T-cell (primary cell): ENCODE data around the gene FBXW7. TPM values are rescaled to one million over a fixed set of nuclear protein-coding genes. Genes with fewer than 3 reads are reported as not detected.

ENCODE experiments used
- ATAC-seq, 4 experiments: fragments of 200-7000 bp in 3 of 4; fragments of 150-1000 bp in 1 of 4; cut with Tn5 transposase; replicated peaks in 1 of 4; 1 replicate in 3 of 4; 2 replicates in 1 of 4; pipeline ENCODE4 v1.10.0; 2021; ENCODE audit warnings: moderate library complexity in 3 of 4, mild to moderate bottlenecking in 2 of 4, moderate number of reproducible peaks in 1 of 4
- CTCF ChIA-PET, 2 donors: fragments of 300-600 bp; sonication (Branson Sonifier 250); formaldehyde crosslinking; loops; one replicate each; lab custom pipeline; 2022; ENCODE audit warnings: antibody characterized with exemption in 2 of 2; lab: Charles Lee
- POLR2A ChIA-PET, 2 donors: fragments of 300-600 bp; sonication (Branson Sonifier 250); formaldehyde crosslinking; loops; one replicate each; lab custom pipeline; 2022; ENCODE audit warnings: antibody characterized with exemption in 2 of 2; lab: Charles Lee
- DNase-seq, 35 experiments: peaks; one replicate each; pipeline versions ENCODE4 v3.0.0 to v3.0.0-alpha.2; 2013 to 2023
- H3K27ac ChIP-seq: one replicate; pipeline ENCODE4 v1.5.1; 2013; ENCODE audit warnings: low read length
- H3K27me3 ChIP-seq, 2 experiments: replicated peaks in 1 of 2; 1 replicate in 1 of 2; 2 replicates in 1 of 2; pipeline versions ENCODE4 v1.6.1 to v1.7.0; 2013; ENCODE audit warnings: low read length in 1 of 2, mixed read lengths in 1 of 2; ENCODE audit not compliant: control insufficient read depth in 2 of 2, insufficient read depth in 2 of 2; ENCODE audit errors: extremely low read depth in 1 of 2
- H3K36me3 ChIP-seq, 2 donors: 1 replicate in 1 of 2; 2 replicates in 1 of 2; pipeline versions ENCODE4 v1.6.1 to v1.7.0; 2013; ENCODE audit warnings: low read length in 1 of 2; ENCODE audit not compliant: control insufficient read depth in 2 of 2, insufficient read depth in 1 of 2; ENCODE audit errors: extremely low read depth in 1 of 2
- H3K4me1 ChIP-seq, 2 experiments: 1 replicate in 1 of 2; 2 replicates in 1 of 2; pipeline versions ENCODE4 v1.6.1 to v1.7.0; 2013; ENCODE audit warnings: low read length in 2 of 2, mixed read lengths in 1 of 2; ENCODE audit not compliant: insufficient read depth in 2 of 2, control insufficient read depth in 1 of 2; ENCODE audit errors: extremely low read depth in 1 of 2
- H3K4me3 ChIP-seq, 2 donors: 1 replicate in 1 of 2; 2 replicates in 1 of 2; pipeline versions ENCODE4 v1.5.1 to v1.7.0; 2013; ENCODE audit warnings: mild to moderate bottlenecking in 2 of 2, low read length in 1 of 2, moderate library complexity in 1 of 2; ENCODE audit not compliant: control insufficient read depth in 1 of 2; ENCODE audit errors: extremely low read depth in 1 of 2
- H3K9me3 ChIP-seq: 2 replicates; pipeline ENCODE4 v1.7.0; 2013
- H3K27ac Mint-ChIP-seq, 2 donors: one replicate each; pipeline ENCODE4 v1.8.0; 2020 to 2021; ENCODE audit warnings: mild to moderate bottlenecking in 2 of 2, mixed read lengths in 2 of 2
- H3K27me3 Mint-ChIP-seq, 2 donors: one replicate each; pipeline ENCODE4 v1.8.0; 2021 to 2022; ENCODE audit warnings: mixed read lengths in 2 of 2
- H3K36me3 Mint-ChIP-seq: one replicate; pipeline ENCODE4 v1.8.0; 2021; ENCODE audit warnings: mixed read lengths
- H3K4me1 Mint-ChIP-seq, 3 donors: one replicate each; pipeline ENCODE4 v1.8.0; 2020 to 2022; ENCODE audit warnings: mixed read lengths in 3 of 3, mild to moderate bottlenecking in 1 of 3
- H3K4me3 Mint-ChIP-seq, 3 donors: one replicate each; pipeline ENCODE4 v1.8.0; 2020 to 2022; ENCODE audit warnings: mild to moderate bottlenecking in 3 of 3, mixed read lengths in 3 of 3, moderate library complexity in 3 of 3
- H3K9me3 Mint-ChIP-seq, 3 donors: one replicate each; pipeline ENCODE4 v1.8.0; 2020 to 2022; ENCODE audit warnings: mixed read lengths in 3 of 3
- WGBS: methylation state at CpG from one replicate; pipeline ENCODE4 v1.1.5; 2013; ENCODE audit warnings: missing lambda C conversion rate; ENCODE audit not compliant: insufficient coverage; 5-methylcytosine and 5-hydroxymethylcytosine counted together
- total RNA-seq, 35 experiments: library from RNA in 6 of 35; stranded (reverse) in 6 of 35; fragments of 120-200 nt in 1 of 35; gene quantifications; one replicate each; pipeline versions ENCODE4 v1.2.1 to v1.2.4 and lab custom pipeline; 2013 to 2026

FBXW7 gene
- total RNA-seq, 5 donors from 2014 or later (not counting 1 experiment from before 2014, with no cell fraction given) = 91.9 to 131 (median 96.0) TPM

GRCh38 chr4:152328582-152328981 lies 207.3 kb downstream of the FBXW7 start:
- no peak overlapping the region for H3K27ac ChIP-seq
- no peak overlapping the region for H3K4me3 ChIP-seq
- ChIA-PET CTCF (interaction anchor here in 1 of 2 donors (1.2 kb wide), 1 partner anchor 40 kb away, joined by 3 read pairs; no protein-coding TSS in a partner anchor), POLR2A (interaction anchor here in 1 of 2 donors (0.6 kb wide), 1 partner anchor 94 kb away, joined by 3 read pairs; no protein-coding TSS in a partner anchor)
- ATAC-seq = no peak
- no peaks in the 10 kb centered on the region for H3K9me3 ChIP-seq
- Mint-ChIP-seq H3K27ac (peak overlapping the region in 1 of 2 donors; percentile 73), H3K9me3 (no peaks in the 10 kb centered on the region), H3K36me3 (peaks cover 58% of the 10 kb centered on the region), H3K27me3 (no peaks in the 10 kb centered on the region), H3K4me3 (no peak overlapping the region), H3K4me1 (peaks cover 20 to 24% (median 21%) of the 10 kb centered on the region in 3 donors)
- peaks cover 0 to 14% of the 10 kb centered on the region in 2 donors for H3K36me3 ChIP-seq
- no CpG with 5 or more reads among the region's 1 CpG for WGBS
- DNase-seq = no peak
- no peaks in the 10 kb centered on the region for H3K27me3 ChIP-seq
- peaks cover 0 to 3% of the 10 kb centered on the region in 2 experiments for H3K4me1 ChIP-seq

- WGBS = no CpG with 5 or more reads among the region's 6 CpGs
- Mint-ChIP-seq H3K9me3 (no peaks in the 10 kb centered on the region), H3K4me3 (peak overlapping the region; percentile 39 to 53 (median 48)), H3K4me1 (peaks cover 21 to 24% (median 23%) of the 10 kb centered on the region in 3 donors), H3K27me3 (no peaks in the 10 kb centered on the region), H3K27ac (peak overlapping the region; percentile 82 to 93), H3K36me3 (peaks cover 63% of the 10 kb centered on the region)
- no peak overlapping the region for H3K27ac ChIP-seq
- peak in 1 of 35 experiments; percentile 6 for DNase-seq
- H3K9me3 ChIP-seq = no peaks in the 10 kb centered on the region
- peak; percentile 48 to 90 (median 83) for ATAC-seq
- ChIA-PET POLR2A (interaction anchor here in 1 of 2 donors (0.6 kb wide), 1 partner anchor 95 kb away, joined by 3 read pairs; no protein-coding TSS in a partner anchor), CTCF (interaction anchor here in 1 of 2 donors (1.2 kb wide), 1 partner anchor 41 kb away, joined by 3 read pairs; no protein-coding TSS in a partner anchor)
- H3K4me1 ChIP-seq = peaks cover 0 to 3% of the 10 kb centered on the region in 2 experiments
- peaks cover 0 to 20% of the 10 kb centered on the region in 2 donors for H3K36me3 ChIP-seq
- no peaks in the 10 kb centered on the region for H3K27me3 ChIP-seq
- no peak overlapping the region for H3K4me3 ChIP-seq
These were observed 208.1 kb downstream of the FBXW7 start for GRCh38 chr4:152327606-152328453.

DNA sequence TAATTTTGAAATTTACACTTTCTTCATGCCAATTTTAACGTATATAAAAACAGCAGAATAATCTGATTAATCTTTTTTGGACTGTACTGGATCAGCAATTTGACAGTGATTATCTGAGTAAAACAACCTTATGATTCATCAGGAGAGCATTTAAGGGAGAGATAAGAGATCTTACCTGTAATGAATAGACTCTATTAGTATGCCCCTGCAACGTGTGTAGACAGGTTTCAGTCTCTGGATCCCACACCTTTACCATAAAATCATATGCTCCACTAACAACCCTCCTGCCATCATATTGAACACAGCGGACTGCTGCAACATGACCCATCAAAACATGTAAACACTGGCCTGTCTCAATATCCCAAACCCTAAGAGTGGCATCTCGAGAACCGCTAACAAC lies 210.1 kb downstream of the FBXW7 start:
- DNase-seq (no peak), ATAC-seq (no peak)
- Mint-ChIP-seq H3K4me3 (no peak overlapping the region), H3K27ac (no peak overlapping the region), H3K27me3 (no peaks in the 10 kb centered on the region), H3K36me3 (peaks cover 57% of the 10 kb centered on the region), H3K9me3 (no peaks in the 10 kb centered on the region), H3K4me1 (peaks cover 21 to 27% (median 24%) of the 10 kb centered on the region in 3 donors)
- peaks cover 0 to 3% of the 10 kb centered on the region in 2 experiments for H3K4me1 ChIP-seq
- no peak overlapping the region for H3K27ac ChIP-seq
- no peaks in the 10 kb centered on the region for H3K9me3 ChIP-seq
- ChIA-PET CTCF (no interaction called here), POLR2A (interaction anchor here in 1 of 2 donors (0.6 kb wide), 2 partner anchors 103 to 1109 kb away, joined by 3 to 4 read pairs; no protein-coding TSS in a partner anchor)
- no CpG with 5 or more reads among the region's 5 CpGs for WGBS
- H3K27me3 ChIP-seq = no peaks in the 10 kb centered on the region
- peaks cover 4 to 31% of the 10 kb centered on the region in 2 donors for H3K36me3 ChIP-seq
- no peak overlapping the region for H3K4me3 ChIP-seq

DNA sequence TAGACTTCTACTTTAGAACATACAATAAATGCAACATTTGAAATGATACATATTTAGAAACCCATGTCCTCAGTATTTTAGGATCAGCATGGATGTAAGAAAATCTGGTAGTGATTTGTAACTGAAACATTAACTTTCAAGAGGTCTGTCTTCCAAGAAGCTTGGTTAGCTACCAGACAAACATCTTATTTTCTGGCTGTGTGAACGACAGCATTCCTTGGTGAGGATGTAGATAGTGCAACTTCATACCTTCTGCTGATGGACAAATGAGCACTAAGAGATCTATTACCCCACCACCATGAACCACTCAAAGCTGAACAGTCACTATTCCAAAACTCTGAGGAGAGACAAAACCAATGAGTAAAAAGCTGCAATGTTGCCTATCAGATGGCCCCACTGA lies 212.7 kb downstream of the FBXW7 start:
- Mint-ChIP-seq H3K9me3 (no peaks in the 10 kb centered on the region), H3K4me1 (peaks cover 12 to 17% (median 12%) of the 10 kb centered on the region in 3 donors), H3K27ac (no peak overlapping the region), H3K36me3 (peaks cover 51% of the 10 kb centered on the region), H3K4me3 (no peak overlapping the region), H3K27me3 (no peaks in the 10 kb centered on the region)
- ATAC-seq (no peak), DNase-seq (no peak)
- Histone ChIP-seq H3K4me3 (no peak overlapping the region), H3K4me1 (peaks cover 0 to 3% of the 10 kb centered on the region in 2 experiments), H3K27me3 (no peaks in the 10 kb centered on the region), H3K27ac (no peak overlapping the region), H3K9me3 (no peaks in the 10 kb centered on the region), H3K36me3 (peaks cover 4 to 27% of the 10 kb centered on the region in 2 donors)
- ChIA-PET CTCF (no interaction called here), POLR2A (no interaction called here)
- no CpG with 5 or more reads among the region's 1 CpG for WGBS

DNA sequence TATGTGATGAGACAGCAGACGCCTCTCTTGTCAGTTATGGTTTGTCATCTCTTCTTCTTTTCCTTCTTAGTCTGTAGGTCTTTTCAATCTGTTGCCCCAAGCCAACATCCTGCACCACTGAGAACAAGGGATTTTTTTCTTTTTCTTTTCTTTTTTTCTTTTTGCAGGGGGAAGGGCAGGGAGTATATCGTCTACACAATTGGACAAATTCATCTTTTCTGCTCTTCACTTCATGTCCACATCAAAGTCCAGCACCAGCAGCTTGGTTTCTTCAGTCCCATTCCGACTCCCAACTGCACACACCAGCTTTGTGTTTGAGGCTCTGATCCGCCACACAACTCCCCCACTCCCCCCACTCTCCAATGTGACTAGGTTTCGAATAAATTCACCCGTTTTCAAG lies 213.2 kb downstream of the FBXW7 start:
- Histone ChIP-seq H3K27ac (no peak overlapping the region), H3K9me3 (no peaks in the 10 kb centered on the region), H3K4me3 (no peak overlapping the region), H3K4me1 (no peaks in the 10 kb centered on the region), H3K36me3 (peaks cover 4 to 27% of the 10 kb centered on the region in 2 donors), H3K27me3 (no peaks in the 10 kb centered on the region)
- no CpG with 5 or more reads among the region's 6 CpGs for WGBS
- no peak overlapping the region for H3K27ac Mint-ChIP-seq
- ATAC-seq (no peak), DNase-seq (no peak)
- no peak overlapping the region for H3K4me3 Mint-ChIP-seq
- POLR2A ChIA-PET = interaction anchor here (0.5 to 0.6 kb wide), 5 partner anchors 67 to 1190 kb away, joined by 3 to 6 read pairs (median 4); no protein-coding TSS in a partner anchor
- CTCF ChIA-PET = interaction anchor here in 1 of 2 donors (0.6 to 0.9 kb wide), 4 partner anchors 9 to 524 kb away, joined by 3 to 4 read pairs (median 4); no protein-coding TSS in a partner anchor
- H3K27me3 Mint-ChIP-seq = no peaks in the 10 kb centered on the region
- no peaks in the 10 kb centered on the region for H3K9me3 Mint-ChIP-seq
- peaks cover 50% of the 10 kb centered on the region for H3K36me3 Mint-ChIP-seq
- peaks cover 6 to 12% (median 6%) of the 10 kb centered on the region in 3 donors for H3K4me1 Mint-ChIP-seq

DNA sequence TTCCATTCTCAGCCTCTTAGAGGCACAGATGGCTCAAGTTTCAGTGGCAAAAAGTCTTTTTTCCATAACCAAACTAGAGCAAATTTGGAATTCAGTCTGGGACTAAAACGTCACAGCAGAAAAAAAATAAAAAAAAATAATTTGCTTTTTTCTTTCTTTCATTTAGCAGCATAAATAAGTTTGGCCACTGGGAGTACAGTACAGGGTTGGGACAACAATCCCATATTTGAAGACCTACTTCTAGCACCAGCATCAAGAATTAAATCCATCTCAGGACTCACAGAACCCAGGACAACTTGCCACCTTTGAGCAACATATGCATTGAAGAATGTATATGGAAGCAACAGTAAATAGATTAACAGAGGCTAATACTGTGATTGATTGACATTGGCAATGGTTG lies 214.0 kb downstream of the FBXW7 start:
- H3K27me3 ChIP-seq = no peaks in the 10 kb centered on the region
- ChIA-PET POLR2A (interaction anchor here (0.5 to 0.6 kb wide), 5 partner anchors 66 to 1190 kb away, joined by 3 to 6 read pairs (median 4); no protein-coding TSS in a partner anchor), CTCF (interaction anchor here in 1 of 2 donors (0.6 to 0.9 kb wide), 4 partner anchors 8 to 525 kb away, joined by 3 to 4 read pairs (median 4); no protein-coding TSS in a partner anchor)
- DNase-seq (no peak), ATAC-seq (no peak)
- Mint-ChIP-seq H3K27me3 (no peaks in the 10 kb centered on the region), H3K4me3 (no peak overlapping the region), H3K4me1 (peaks cover 0 to 7% (median 0%) of the 10 kb centered on the region in 3 donors), H3K9me3 (no peaks in the 10 kb centered on the region), H3K36me3 (peaks cover 45% of the 10 kb centered on the region), H3K27ac (no peak overlapping the region)
- H3K4me1 ChIP-seq = no peaks in the 10 kb centered on the region
- WGBS = no CpG with 5 or more reads among the region's 1 CpG
- peaks cover 4 to 27% of the 10 kb centered on the region in 2 donors for H3K36me3 ChIP-seq
- no peaks in the 10 kb centered on the region for H3K9me3 ChIP-seq
- H3K27ac ChIP-seq = no peak overlapping the region
- H3K4me3 ChIP-seq = no peak overlapping the region
